GM19099 (cell line): Measurements from ENCODE around the gene APLNR.

Experiments used
- POLR2A ChIP-seq: IDR thresholded peaks from 3 replicates; pipeline ENCODE4 v1.6.1; 2011; ENCODE audit warnings: low read depth; ENCODE audit not compliant: insufficient read length; ENCODE audit errors: extremely low read depth

The APLNR gene

GRCh38 chr11:57260937-57261783, 24.1 kb upstream of the APLNR start:
- no peak for TF ChIP-seq POLR2A

GRCh38 chr11:57256119-57256518, 19.1 kb upstream of the APLNR start:
- no peak for TF ChIP-seq POLR2A

- TF ChIP-seq POLR2A: no peak
These were observed 18.6 kb upstream of the APLNR start for GRCh38 chr11:57255618-57256017.

GRCh38 chr11:57254631-57255030, 17.6 kb upstream of the APLNR start:
- TF ChIP-seq POLR2A: no peak

- no peak for TF ChIP-seq POLR2A
These were observed 14.5 kb upstream of the APLNR start for GRCh38 chr11:57251491-57252104.

- no peak for TF ChIP-seq POLR2A
These were observed 14.0 kb upstream of the APLNR start for GRCh38 chr11:57251037-57251436.

GRCh38 chr11:57249384-57250319, 12.6 kb upstream of the APLNR start:
- no peak for TF ChIP-seq POLR2A

GRCh38 chr11:57248780-57249383, 11.8 kb upstream of the APLNR start:
- no peak for TF ChIP-seq POLR2A

- no peak for TF ChIP-seq POLR2A
These were observed 7.9 kb upstream of the APLNR start for GRCh38 chr11:57244911-57245310.

GRCh38 chr11:57241353-57241972, 4.4 kb upstream of the APLNR start:
- TF ChIP-seq POLR2A: no peak

- no peak for TF ChIP-seq POLR2A
These were observed 3.7 kb upstream of the APLNR start for GRCh38 chr11:57240757-57241156.

GRCh38 chr11:57240007-57240406, 3.0 kb upstream of the APLNR start:
- TF ChIP-seq POLR2A: no peak

GRCh38 chr11:57239348-57239747, 2.3 kb upstream of the APLNR start:
- no peak for TF ChIP-seq POLR2A

GRCh38 chr11:57235761-57236703, 1.0 kb downstream of the APLNR start:
- TF ChIP-seq POLR2A: no peak

GRCh38 chr11:57233702-57234101, 3.3 kb downstream of the APLNR start:
- no peak for TF ChIP-seq POLR2A
